ENCODE data around the gene TTLL8.

DNA sequence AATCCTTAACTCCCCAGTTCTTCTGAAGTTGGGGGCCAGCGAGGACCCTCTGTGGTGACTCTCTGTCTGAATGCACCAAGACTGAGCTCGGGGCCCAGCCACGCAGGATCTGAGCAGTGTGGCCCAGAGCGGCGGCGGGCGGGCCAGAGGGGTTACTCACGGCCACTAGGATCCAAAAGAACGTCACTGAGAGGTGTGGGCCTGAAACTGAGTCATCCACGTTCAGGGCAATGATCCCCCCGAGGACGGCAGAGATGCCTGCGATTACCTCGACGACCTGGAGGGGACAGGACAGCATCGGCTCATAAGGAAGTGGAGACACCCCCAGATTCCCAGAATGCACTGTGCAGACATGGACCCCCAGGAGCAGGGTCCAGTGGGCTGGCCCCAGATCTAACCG is 16.0 kb upstream of the TTLL8 start:
- TF ChIP-seq EZH2phosphoT487 (IDR thresholded peaks at IDR 0.05; ENCODE audit: low read depth, severe bottlenecking, unreplicated experiment) = no peak
- TF ChIP-seq, protein P1, sequence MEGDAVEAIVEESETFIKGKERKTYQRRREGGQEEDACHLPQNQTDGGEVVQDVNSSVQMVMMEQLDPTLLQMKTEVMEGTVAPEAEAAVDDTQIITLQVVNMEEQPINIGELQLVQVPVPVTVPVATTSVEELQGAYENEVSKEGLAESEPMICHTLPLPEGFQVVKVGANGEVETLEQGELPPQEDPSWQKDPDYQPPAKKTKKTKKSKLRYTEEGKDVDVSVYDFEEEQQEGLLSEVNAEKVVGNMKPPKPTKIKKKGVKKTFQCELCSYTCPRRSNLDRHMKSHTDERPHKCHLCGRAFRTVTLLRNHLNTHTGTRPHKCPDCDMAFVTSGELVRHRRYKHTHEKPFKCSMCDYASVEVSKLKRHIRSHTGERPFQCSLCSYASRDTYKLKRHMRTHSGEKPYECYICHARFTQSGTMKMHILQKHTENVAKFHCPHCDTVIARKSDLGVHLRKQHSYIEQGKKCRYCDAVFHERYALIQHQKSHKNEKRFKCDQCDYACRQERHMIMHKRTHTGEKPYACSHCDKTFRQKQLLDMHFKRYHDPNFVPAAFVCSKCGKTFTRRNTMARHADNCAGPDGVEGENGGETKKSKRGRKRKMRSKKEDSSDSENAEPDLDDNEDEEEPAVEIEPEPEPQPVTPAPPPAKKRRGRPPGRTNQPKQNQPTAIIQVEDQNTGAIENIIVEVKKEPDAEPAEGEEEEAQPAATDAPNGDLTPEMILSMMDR (IDR thresholded peaks at IDR 0.05; ENCODE audit: poor library complexity) = no peak
